ENCODE results near the gene ATP13A5.

- TF ChIP-seq, protein P1, sequence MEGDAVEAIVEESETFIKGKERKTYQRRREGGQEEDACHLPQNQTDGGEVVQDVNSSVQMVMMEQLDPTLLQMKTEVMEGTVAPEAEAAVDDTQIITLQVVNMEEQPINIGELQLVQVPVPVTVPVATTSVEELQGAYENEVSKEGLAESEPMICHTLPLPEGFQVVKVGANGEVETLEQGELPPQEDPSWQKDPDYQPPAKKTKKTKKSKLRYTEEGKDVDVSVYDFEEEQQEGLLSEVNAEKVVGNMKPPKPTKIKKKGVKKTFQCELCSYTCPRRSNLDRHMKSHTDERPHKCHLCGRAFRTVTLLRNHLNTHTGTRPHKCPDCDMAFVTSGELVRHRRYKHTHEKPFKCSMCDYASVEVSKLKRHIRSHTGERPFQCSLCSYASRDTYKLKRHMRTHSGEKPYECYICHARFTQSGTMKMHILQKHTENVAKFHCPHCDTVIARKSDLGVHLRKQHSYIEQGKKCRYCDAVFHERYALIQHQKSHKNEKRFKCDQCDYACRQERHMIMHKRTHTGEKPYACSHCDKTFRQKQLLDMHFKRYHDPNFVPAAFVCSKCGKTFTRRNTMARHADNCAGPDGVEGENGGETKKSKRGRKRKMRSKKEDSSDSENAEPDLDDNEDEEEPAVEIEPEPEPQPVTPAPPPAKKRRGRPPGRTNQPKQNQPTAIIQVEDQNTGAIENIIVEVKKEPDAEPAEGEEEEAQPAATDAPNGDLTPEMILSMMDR (IDR thresholded peaks at IDR 0.05) = no peak
- TF ChIP-seq POLR2A (IDR thresholded peaks at IDR 0.05) = no peak
These were observed at the start of gene ATP13A5 for GRCh38 chr3:193378706-193379105.
